Measurements from ENCODE around the gene NGDN. TPM values are rescaled to one million over a fixed set of nuclear protein-coding genes. Genes with fewer than 3 reads are reported as not detected.

The NGDN gene
- total and polyA plus RNA-seq, 2 of the 4 experiments (the other 2 are of a cell fraction) = 48.1 to 49.8 TPM

DNA sequence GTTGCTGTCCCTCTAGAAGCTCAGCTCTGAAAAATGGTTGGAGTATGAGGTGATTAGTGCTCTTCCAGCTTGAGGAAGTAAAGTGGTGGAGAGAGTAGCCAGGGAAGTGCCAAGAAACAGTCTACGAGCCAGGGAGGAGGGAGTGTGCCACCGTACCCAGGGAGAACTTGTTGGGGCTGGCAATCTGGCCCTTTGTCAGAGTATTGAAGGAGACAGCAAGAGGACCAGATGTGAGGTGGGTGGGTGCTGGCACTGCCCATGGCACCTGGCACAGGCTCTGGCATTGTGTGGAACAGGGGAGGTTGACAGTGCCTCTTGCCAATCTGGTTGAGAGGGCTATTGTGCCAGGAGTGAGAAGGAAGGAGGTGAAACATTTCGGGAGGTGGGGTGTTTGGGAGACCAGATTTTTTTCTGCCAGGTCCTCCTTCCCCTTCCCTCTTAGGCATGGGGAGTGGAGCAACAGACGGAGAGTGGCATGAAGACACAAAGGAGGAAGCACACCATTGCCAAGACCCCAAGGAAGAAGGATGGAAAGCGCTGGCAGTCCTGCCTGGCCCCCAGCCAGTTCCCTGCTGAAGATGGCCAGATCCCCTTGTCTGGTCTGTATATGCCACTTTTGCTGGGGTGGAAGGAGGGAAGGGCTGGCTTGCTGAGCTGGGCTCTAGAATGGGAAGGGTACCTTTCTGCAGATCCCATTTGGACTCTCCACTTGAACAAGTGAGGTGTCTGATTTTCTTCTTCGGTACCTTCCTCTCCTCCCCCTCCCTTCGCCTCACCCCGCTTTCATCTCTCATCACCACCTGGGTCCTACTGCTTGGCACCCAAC is 44.5 kb downstream of the NGDN start:
- dilution Hi-C loops (cut with HindIII; ENCODE audit: low sequenced_read_pairs, unreplicated experiment) (no loop called here), in situ Hi-C loops (cut with MboI; ENCODE audit: low sequenced_read_pairs) (no loop called here), intact Hi-C loops (cut with micrococcal nuclease) (no loop called here)
- H4K5ac ChIP-seq (ENCODE audit: low read depth, low read length) = no peak overlapping the region
- H3K23ac ChIP-seq (ENCODE audit: low read depth, low read length) = no peak overlapping the region
- H3K4me2 ChIP-seq (ENCODE audit: low read depth, low read length) = no peak overlapping the region
- H3K79me1 ChIP-seq (ENCODE audit: low read depth in 1 of 2, low read length in 2 of 2) = no peaks in the 10 kb centered on the region
- H3K9me3 ChIP-seq (ENCODE audit: control insufficient read depth, insufficient read depth, low read length) = no peaks in the 10 kb centered on the region
- no peak overlapping the region for H2BK120ac ChIP-seq (ENCODE audit: low read depth, low read length)
- no peak overlapping the region for H3K14ac ChIP-seq (replicated peaks; ENCODE audit: low read depth, low read length)
- H3K18ac ChIP-seq (ENCODE audit: low read depth, low read length) = no peak overlapping the region
- no peaks in the 10 kb centered on the region for H3K4me1 ChIP-seq (ENCODE audit: control insufficient read depth, insufficient read depth, low read length)
- no peak for TF ChIP-seq MXI1 (IDR thresholded peaks at IDR 0.05; ENCODE audit: borderline replicate concordance, low read depth, low read length)
- TF ChIP-seq NFE2L2 (IDR thresholded peaks at IDR 0.05; ENCODE audit: low read depth, low read length) = no peak
- TF ChIP-seq, protein P1, sequence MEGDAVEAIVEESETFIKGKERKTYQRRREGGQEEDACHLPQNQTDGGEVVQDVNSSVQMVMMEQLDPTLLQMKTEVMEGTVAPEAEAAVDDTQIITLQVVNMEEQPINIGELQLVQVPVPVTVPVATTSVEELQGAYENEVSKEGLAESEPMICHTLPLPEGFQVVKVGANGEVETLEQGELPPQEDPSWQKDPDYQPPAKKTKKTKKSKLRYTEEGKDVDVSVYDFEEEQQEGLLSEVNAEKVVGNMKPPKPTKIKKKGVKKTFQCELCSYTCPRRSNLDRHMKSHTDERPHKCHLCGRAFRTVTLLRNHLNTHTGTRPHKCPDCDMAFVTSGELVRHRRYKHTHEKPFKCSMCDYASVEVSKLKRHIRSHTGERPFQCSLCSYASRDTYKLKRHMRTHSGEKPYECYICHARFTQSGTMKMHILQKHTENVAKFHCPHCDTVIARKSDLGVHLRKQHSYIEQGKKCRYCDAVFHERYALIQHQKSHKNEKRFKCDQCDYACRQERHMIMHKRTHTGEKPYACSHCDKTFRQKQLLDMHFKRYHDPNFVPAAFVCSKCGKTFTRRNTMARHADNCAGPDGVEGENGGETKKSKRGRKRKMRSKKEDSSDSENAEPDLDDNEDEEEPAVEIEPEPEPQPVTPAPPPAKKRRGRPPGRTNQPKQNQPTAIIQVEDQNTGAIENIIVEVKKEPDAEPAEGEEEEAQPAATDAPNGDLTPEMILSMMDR (conservative IDR thresholded peaks at IDR 0.05; ENCODE audit: low read depth, low read length) = no peak
- TF ChIP-seq CEBPB (IDR thresholded peaks at IDR 0.05; ENCODE audit: low read depth, low read length) = no peak
- TF ChIP-seq POLR2A (IDR thresholded peaks at IDR 0.05; ENCODE audit: low read depth, low read length) = no peak
- TF ChIP-seq, protein P2, sequence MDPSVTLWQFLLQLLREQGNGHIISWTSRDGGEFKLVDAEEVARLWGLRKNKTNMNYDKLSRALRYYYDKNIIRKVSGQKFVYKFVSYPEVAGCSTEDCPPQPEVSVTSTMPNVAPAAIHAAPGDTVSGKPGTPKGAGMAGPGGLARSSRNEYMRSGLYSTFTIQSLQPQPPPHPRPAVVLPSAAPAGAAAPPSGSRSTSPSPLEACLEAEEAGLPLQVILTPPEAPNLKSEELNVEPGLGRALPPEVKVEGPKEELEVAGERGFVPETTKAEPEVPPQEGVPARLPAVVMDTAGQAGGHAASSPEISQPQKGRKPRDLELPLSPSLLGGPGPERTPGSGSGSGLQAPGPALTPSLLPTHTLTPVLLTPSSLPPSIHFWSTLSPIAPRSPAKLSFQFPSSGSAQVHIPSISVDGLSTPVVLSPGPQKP (IDR thresholded peaks at IDR 0.05; ENCODE audit: borderline replicate concordance, low read depth, low read length) = no peak
- no peak for TF ChIP-seq FOS (IDR thresholded peaks at IDR 0.05; ENCODE audit: low read depth, low read length)
- TF ChIP-seq SMC3 (IDR thresholded peaks at IDR 0.05; ENCODE audit: low read depth, low read length) = no peak
- no peak for TF ChIP-seq MAFK (IDR thresholded peaks at IDR 0.05; ENCODE audit: low read depth, low read length)
- TF ChIP-seq CHD1 (IDR thresholded peaks at IDR 0.05; ENCODE audit: low read depth, low read length) = no peak
- no peak for TF ChIP-seq RFX5 (IDR thresholded peaks at IDR 0.05; ENCODE audit: low read depth, low read length)
- TF ChIP-seq RAD21 (IDR thresholded peaks at IDR 0.05; ENCODE audit: low read length) = no peak
- TF ChIP-seq BHLHE40 (IDR thresholded peaks at IDR 0.05; ENCODE audit: low read depth, low read length) = no peak
- TF ChIP-seq MAZ (IDR thresholded peaks at IDR 0.05; ENCODE audit: borderline replicate concordance, low read depth, low read length) = no peak
- TF ChIP-seq, protein P3, sequence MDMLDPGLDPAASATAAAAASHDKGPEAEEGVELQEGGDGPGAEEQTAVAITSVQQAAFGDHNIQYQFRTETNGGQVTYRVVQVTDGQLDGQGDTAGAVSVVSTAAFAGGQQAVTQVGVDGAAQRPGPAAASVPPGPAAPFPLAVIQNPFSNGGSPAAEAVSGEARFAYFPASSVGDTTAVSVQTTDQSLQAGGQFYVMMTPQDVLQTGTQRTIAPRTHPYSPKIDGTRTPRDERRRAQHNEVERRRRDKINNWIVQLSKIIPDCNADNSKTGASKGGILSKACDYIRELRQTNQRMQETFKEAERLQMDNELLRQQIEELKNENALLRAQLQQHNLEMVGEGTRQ (IDR thresholded peaks at IDR 0.05; ENCODE audit: low read depth, low read length) = no peak
- no peak for TF ChIP-seq RCOR1 (IDR thresholded peaks at IDR 0.05; ENCODE audit: insufficient replicate concordance, low read length)
- H4K20me1 ChIP-seq (ENCODE audit: insufficient read depth, low read length) = no peaks in the 10 kb centered on the region
- 100% methylated on average over 1 of the region's 8 CpGs; no CpG with 5 or more reads in 1 of the 2 experiments for WGBS, 2 experiments (ENCODE audit: extremely low coverage in 2 of 2, insufficient read length in 1 of 2)
- ChIA-PET CTCF (no interaction called here), POLR2A (ENCODE audit: unreplicated experiment) (no interaction called here)
- H3K4me3 ChIP-seq (ENCODE audit: insufficient read depth, low read depth, low read length) = no peak overlapping the region
- H3K27me3 ChIP-seq (ENCODE audit: control insufficient read depth, insufficient read depth, low read length) = no peaks in the 10 kb centered on the region
- H2BK5ac ChIP-seq (ENCODE audit: low read depth, low read length, poor library complexity, severe bottlenecking) = no peak overlapping the region
- no peaks in the 10 kb centered on the region for H3K36me3 ChIP-seq (ENCODE audit: control insufficient read depth, insufficient read depth, low read length)
- no peak overlapping the region for H3K4ac ChIP-seq (ENCODE audit: low read depth, low read length)
- H3K9me1 ChIP-seq (ENCODE audit: insufficient read depth, low read length) = peaks cover 4% of the 10 kb centered on the region; the same call in 1 of the 2 replicates
- no peak overlapping the region for H4K91ac ChIP-seq (ENCODE audit: insufficient read depth, low read depth, low read length)
- H3K27ac ChIP-seq (ENCODE audit: insufficient read depth, low read length) = no peak overlapping the region
- no peak overlapping the region for H2BK15ac ChIP-seq (ENCODE audit: low read depth, low read length)
- no peak overlapping the region for H2BK20ac ChIP-seq (ENCODE audit: low read depth, low read length)
- ATAC-seq (ENCODE audit: low read depth) (no peak), DNase-seq (no peak)
- no TSS peak for BruUV-seq (replicated peaks)
- H2AFZ ChIP-seq (replicated peaks; ENCODE audit: low read length, poor library complexity) = no peak overlapping the region
- no peak overlapping the region for H2AK5ac ChIP-seq (ENCODE audit: low read depth, low read length)
- H2AK9ac ChIP-seq (replicated peaks; ENCODE audit: low read depth, low read length, poor library complexity) = no peak overlapping the region
- H3K9ac ChIP-seq (ENCODE audit: low read depth, low read length) = no peak overlapping the region
- no peak overlapping the region for H3K56ac ChIP-seq (ENCODE audit: extremely low read depth, insufficient read depth, low read length)
- no peak overlapping the region for H4K8ac ChIP-seq (ENCODE audit: low read depth in 2 of 2, low read length in 2 of 2)

All from IMR-90 (cell line).